K562 (cell line): ENCODE measurements around the gene TWSG1. TPM values are rescaled to one million over a fixed set of nuclear protein-coding genes. Genes with fewer than 3 reads are reported as not detected.

ENCODE experiments used
- ARID1B ChIP-seq: fragments of 450-650 bp; IDR thresholded peaks from 2 replicates; pipeline ENCODE4 v1.6.1; 2016; ENCODE audit warnings: antibody characterized with exemption, mild to moderate bottlenecking, inconsistent platforms
- CBFA2T2 ChIP-seq: fragments of 450-650 bp; conservative IDR thresholded peaks from 2 replicates; pipeline ENCODE4 v1.6.1; 2017; ENCODE audit warnings: mild to moderate bottlenecking
- CBFA2T3 ChIP-seq: fragments of 450-650 bp; IDR thresholded peaks from 2 replicates; pipeline ENCODE4 v1.6.1; 2017
- CREM ChIP-seq: IDR thresholded peaks from 2 replicates; pipeline ENCODE4 v1.6.1; 2014; ENCODE audit warnings: antibody characterized with exemption, low read depth
- DMBX1 ChIP-seq: fragments of 250-450 bp; sonication (Bioruptor Pico); IDR thresholded peaks from 2 replicates; pipeline ENCODE4 v1.8.0; 2022; ENCODE audit warnings: inconsistent platforms, mild to moderate bottlenecking, moderate library complexity, borderline replicate concordance
- DPF2 ChIP-seq: fragments of 450-650 bp; IDR thresholded peaks from 2 replicates; pipeline ENCODE4 v1.6.1; 2016
- EP300 ChIP-seq: IDR thresholded peaks from 2 replicates; pipeline ENCODE4 v1.6.1; 2012; ENCODE audit warnings: low read length, improper control_type of control experiment
- FOXJ3 ChIP-seq: sonication (generic); formaldehyde crosslinking; IDR thresholded peaks from 2 replicates; pipeline ENCODE4 v1.4.0; 2020; ENCODE audit warnings: mild to moderate bottlenecking, missing genetic modification reagents
- FOXM1 ChIP-seq, 2 experiments: fragments of 450-650 bp in 1 of 2; sonication (generic) in 1 of 2; formaldehyde crosslinking in 1 of 2; IDR thresholded peaks; 2 replicates each; pipeline versions ENCODE4 v1.6.1 to v1.9.0; 2017 to 2022; ENCODE audit warnings: low read depth in 2 of 2, mild to moderate bottlenecking in 2 of 2, missing genetic modification reagents in 1 of 2, moderate library complexity in 1 of 2
- GABPB2 ChIP-seq: fragments of 250-450 bp; sonication (Bioruptor Pico); conservative IDR thresholded peaks from 2 replicates; pipeline ENCODE4 v1.5.1; 2021; ENCODE audit warnings: mild to moderate bottlenecking
- GATA2 ChIP-seq: sonication (generic); formaldehyde crosslinking; IDR thresholded peaks from 2 replicates; pipeline ENCODE4 v1.4.0; 2020; ENCODE audit warnings: mild to moderate bottlenecking, missing genetic modification reagents
- HDAC1 ChIP-seq, 2 experiments: fragments of 450-650 bp; IDR thresholded peaks; 2 replicates each; pipeline ENCODE4 v1.6.1; 2016 to 2017; ENCODE audit warnings: inconsistent platforms in 1 of 2, mild to moderate bottlenecking in 1 of 2, moderate library complexity in 1 of 2
- LEF1 ChIP-seq: fragments of 450-650 bp; IDR thresholded peaks from 2 replicates; pipeline ENCODE4 v1.6.1; 2016; ENCODE audit warnings: mild to moderate bottlenecking
- MTA2 ChIP-seq: fragments of 450-650 bp; IDR thresholded peaks from 2 replicates; pipeline ENCODE4 v1.6.1; 2016; ENCODE audit warnings: low read depth
- MYBL2 ChIP-seq, 2 experiments: fragments of 450-650 bp in 1 of 2; sonication (generic) in 1 of 2; formaldehyde crosslinking in 1 of 2; IDR thresholded peaks; 2 replicates each; pipeline versions ENCODE4 v1.6.1 to v1.8.1; 2017 to 2022; ENCODE audit warnings: borderline replicate concordance in 1 of 2, inconsistent platforms in 1 of 2, low read depth in 1 of 2, mild to moderate bottlenecking in 1 of 2, missing genetic modification reagents in 1 of 2, moderate library complexity in 1 of 2
- NFATC3 ChIP-seq: fragments of 450-650 bp; IDR thresholded peaks from 2 replicates; pipeline ENCODE4 v1.6.1; 2017; ENCODE audit warnings: mild to moderate bottlenecking
- NR2C1 ChIP-seq, 2 experiments: fragments of 450-650 bp; IDR thresholded peaks; 2 replicates each; pipeline ENCODE4 v1.6.1; 2017; ENCODE audit warnings: mild to moderate bottlenecking in 2 of 2, antibody characterized with exemption in 1 of 2, inconsistent platforms in 1 of 2, missing compliant biosample characterization in 1 of 2, missing genetic modification characterization in 1 of 2
- SIN3B ChIP-seq: fragments of 450-650 bp; IDR thresholded peaks from 2 replicates; pipeline ENCODE4 v1.6.1; 2017; ENCODE audit warnings: low read depth, mild to moderate bottlenecking, moderate library complexity
- SMARCA5 ChIP-seq: fragments of 450-650 bp; IDR thresholded peaks from 2 replicates; pipeline ENCODE4 v1.6.1; 2016
- TAF9B ChIP-seq: fragments of 450-650 bp; IDR thresholded peaks from 2 replicates; pipeline ENCODE4 v1.6.1; 2018; ENCODE audit warnings: mild to moderate bottlenecking; ENCODE audit not compliant: partially characterized antibody
- TCF3 ChIP-seq: sonication (generic); formaldehyde crosslinking; IDR thresholded peaks from 2 replicates; pipeline ENCODE4 v1.4.0; 2020; ENCODE audit warnings: mild to moderate bottlenecking, missing genetic modification reagents
- TCF7L2 ChIP-seq: fragments of 150-350 bp; IDR thresholded peaks from 2 replicates; pipeline ENCODE4 v1.6.1; 2016; ENCODE audit warnings: low read depth, mild to moderate bottlenecking, low read length, moderate library complexity
- ZBTB33 ChIP-seq: sonication (generic); formaldehyde crosslinking; IDR thresholded peaks from 2 replicates; pipeline ENCODE4 v1.8.1; 2023; ENCODE audit warnings: mild to moderate bottlenecking, missing genetic modification reagents
- ZEB2 ChIP-seq: fragments of 450-650 bp; IDR thresholded peaks from 2 replicates; pipeline ENCODE4 v1.6.1; 2016
- ZKSCAN3 ChIP-seq: fragments of 250-450 bp; sonication (Bioruptor Pico); IDR thresholded peaks from 2 replicates; pipeline ENCODE4 v1.4.0; 2020
- ZNF24 ChIP-seq: fragments of 450-650 bp; IDR thresholded peaks from 2 replicates; pipeline ENCODE4 v1.6.1; 2016
- ZNF253 ChIP-seq: fragments of 250-450 bp; sonication (Bioruptor Pico); conservative IDR thresholded peaks from 2 replicates; pipeline ENCODE4 v1.6.1; 2021; ENCODE audit warnings: mild to moderate bottlenecking
- polyA plus RNA-seq, 8 experiments: library from polyadenylated mRNA; depleted of rRNA in 4 of 8; stranded (reverse) in 5 of 8; unstranded in 3 of 8; fragments of >200 nt; fragmentation: Nextera tagmentation in 2 of 8; fragmentation: Illumina TruSeq in 1 of 8; extraction: Ambion mirVana in 2 of 8; extraction: Trizol in 1 of 8; gene quantifications; 2 replicates each; pipeline versions ENCODE4 v1.2.1 to v1.2.3, GENCODE V29; 2011 to 2014; ENCODE audit warnings: inconsistent platforms in 1 of 8, missing spikeins in 1 of 8
- total RNA-seq, 7 experiments: library from RNA; depleted of rRNA in 6 of 7; stranded (reverse); fragments of >200 nt in 6 of 7; fragmentation: Illumina TruSeq in 2 of 7; extraction: Trizol in 2 of 7; gene quantifications; 2 replicates each; pipeline versions ENCODE4 v1.2.1 to v1.2.3, GENCODE V29; 2011 to 2021; ENCODE audit warnings: low replicate concordance in 1 of 7

The TWSG1 gene
- total and polyA plus RNA-seq, 9 of the 15 experiments (the other 6 are each of a cell fraction or from before 2014, with no cell fraction given), result 10.4 to 37.2 (median 25.1) TPM

GRCh38 chr18:9421901-9422327 is 87.3 kb downstream of the TWSG1 start (continued):
- TF ChIP-seq EP300 (peak; percentile 90), GABPB2 (CRISPR knock-in tag) (no peak), MYBL2 (IDR thresholded peaks at IDR 0.05; ENCODE audit: low read depth) (peak; percentile 43; the same call in 1 of the 2 replicates), MYBL2 (CRISPR knock-in tag; IDR thresholded peaks at IDR 0.05; ENCODE audit: borderline replicate concordance) (no peak), SIN3B (no peak), FOXJ3 (CRISPR knock-in tag) (no peak), ZNF253 (CRISPR knock-in tag) (no peak), ZNF24 (no peak), SMARCA5 (no peak), TCF3 (CRISPR knock-in tag) (peak; percentile 78), ZEB2 (peak; percentile 73; the same call in 1 of the 2 replicates), NFATC3 (0 out of 2 replicates have a peak, but pooled peaks have one; percentile 60), CBFA2T2 (peak; percentile 76), ZKSCAN3 (CRISPR knock-in tag) (no peak), ARID1B (peak; percentile 83), TAF9B (no peak), CREM (peak; percentile 24; the same call in 1 of the 2 replicates), CBFA2T3 (peak; percentile 87), TCF7L2 (no peak), GATA2 (peak; percentile 45; the same call in 1 of the 2 replicates), FOXM1 (IDR thresholded peaks at IDR 0.05; ENCODE audit: low read depth) (peak; percentile 44; the same call in 1 of the 2 replicates), FOXM1 (CRISPR knock-in tag; IDR thresholded peaks at IDR 0.05; ENCODE audit: low read depth) (no peak), LEF1 (0 out of 2 replicates have a peak, but pooled peaks have one; percentile 15), NR2C1 (IDR thresholded peaks at IDR 0.05) (peak; percentile 60; the same call in 1 of the 2 replicates), NR2C1 (tag; IDR thresholded peaks at IDR 0.05) (peak; percentile 63), MTA2 (peak; percentile 55), HDAC1 (IDR thresholded peaks at IDR 0.05) (peak in 1 of 2 experiments; percentile 45; a peak in 1 of 4 replicates), DPF2 (peak; percentile 79), DMBX1 (CRISPR knock-in tag) (peak; percentile 15; the same call in 1 of the 2 replicates), ZBTB33 (no peak)
